ENCODE measurements around the gene LYRM7. TPM values are rescaled to one million over a fixed set of nuclear protein-coding genes. Genes with fewer than 3 reads are reported as not detected.

Gene LYRM7
- total RNA-seq, 8 experiments from 2014 or later = 6.0 to 15.5 (median 9.2) TPM

Other genes with a start within 250 kb of the LYRM7 start
- 100 to 1,000 TPM; 179 to 491 (median 265) TPM for gene HINT1, start 5.7 kb upstream of the LYRM7 start, total RNA-seq
- gene CDC42SE2, start 93.1 kb downstream of the LYRM7 start, total RNA-seq = 10 to 100 TPM; 16.8 to 38.0 (median 27.3) TPM